Endothelial cell of umbilical vein (primary cell): ENCODE measurements around the gene VIT. TPM values are rescaled to one million over a fixed set of nuclear protein-coding genes. Genes with fewer than 3 reads are reported as not detected.

Experiments used
- BruUV-seq: library from RNA; stranded (reverse); fragments of 400-500 nt; replicated peaks from 2 replicates; lab custom pipeline; 2021; lab: Mats Ljungman, UMichigan
- CTCF ChIA-PET: fragments of 300-600, 350-600 bp; sonication (Branson Sonifier 250); formaldehyde crosslinking; loops from one replicate; lab custom pipeline; 2021; ENCODE audit warnings: antibody characterized with exemption, inconsistent platforms; lab: Charles Lee
- POLR2A ChIA-PET: fragments of 300-600, 350-600 bp; sonication (Branson Sonifier 250); formaldehyde crosslinking; loops from one replicate; lab custom pipeline; 2021; ENCODE audit warnings: antibody characterized with exemption, inconsistent platforms; lab: Charles Lee
- DNase-seq: peaks from one replicate; pipeline ENCODE4 v3.0.0-alpha.2; 2011; ENCODE audit warnings: low read depth, low spot score
- FAIRE-seq: peaks from 2 replicates; lab custom pipeline; 2011; peaks lifted over from hg19 to GRCh38; lab: Jason Lieb, UNC
- H2AFZ ChIP-seq: 2 replicates; pipeline ENCODE4 v1.6.0; 2012; ENCODE audit warnings: low read depth, low read length, control low read depth, inconsistent platforms
- H3K27ac ChIP-seq: 2 replicates; pipeline ENCODE4 v1.5.1; 2011; ENCODE audit warnings: low read depth, mild to moderate bottlenecking, control low read depth, low read length, moderate library complexity; ENCODE audit not compliant: insufficient read depth
- H3K27me3 ChIP-seq, 2 experiments: 2 replicates each; pipeline versions ENCODE4 v1.6.0 to v1.6.1; 2011; ENCODE audit warnings: low read length in 2 of 2, mixed read lengths in 1 of 2; ENCODE audit not compliant: control insufficient read depth in 2 of 2, insufficient read depth in 2 of 2
- H3K36me3 ChIP-seq, 2 experiments: 2 replicates in 1 of 2; 3 replicates in 1 of 2; pipeline ENCODE4 v1.5.1; 2011; ENCODE audit warnings: low read length in 2 of 2, mild to moderate bottlenecking in 1 of 2, moderate library complexity in 1 of 2; ENCODE audit not compliant: control insufficient read depth in 2 of 2, insufficient read depth in 2 of 2; ENCODE audit errors: extremely low read depth in 1 of 2
- H3K4me1 ChIP-seq: 3 replicates; pipeline ENCODE4 v1.5.1; 2011; ENCODE audit warnings: mild to moderate bottlenecking, low read length; ENCODE audit not compliant: control insufficient read depth, insufficient read depth; ENCODE audit errors: extremely low read depth
- H3K4me2 ChIP-seq: 2 replicates; pipeline ENCODE4 v1.6.1; 2011; ENCODE audit warnings: low read length, control low read depth, mixed read lengths; ENCODE audit not compliant: insufficient read depth
- H3K4me3 ChIP-seq, 3 experiments: fragments of 200-600 bp in 1 of 3; sonication (generic), shearing (Covaris generic) in 1 of 3; replicated peaks in 1 of 3; 2 replicates each; pipeline ENCODE4 v1.5.1; 2011 to 2016; ENCODE audit warnings: control low read depth in 3 of 3, low read length in 3 of 3, mild to moderate bottlenecking in 2 of 3, inconsistent platforms in 1 of 3, low read depth in 1 of 3, moderate library complexity in 1 of 3; ENCODE audit not compliant: insufficient read depth in 1 of 3
- H3K79me2 ChIP-seq: 2 replicates; pipeline ENCODE4 v1.6.0; 2012; ENCODE audit warnings: low read length, inconsistent platforms; ENCODE audit not compliant: control insufficient read depth, insufficient read depth
- H3K9ac ChIP-seq: replicated peaks from 2 replicates; pipeline ENCODE3; 2011; ENCODE audit warnings: low read length, control low read depth; ENCODE audit not compliant: insufficient read depth; ENCODE audit errors: extremely low read depth
- H3K9me1 ChIP-seq: replicated peaks from 3 replicates; pipeline ENCODE4 v1.6.0; 2011; ENCODE audit warnings: mild to moderate bottlenecking, low read length; ENCODE audit not compliant: control insufficient read depth, insufficient read depth; ENCODE audit errors: extremely low read depth
- H3K9me3 ChIP-seq: replicated peaks from 2 replicates; pipeline ENCODE4 v1.5.1; 2012; ENCODE audit warnings: low read length, inconsistent platforms; ENCODE audit not compliant: control insufficient read depth, insufficient read depth
- H4K20me1 ChIP-seq: replicated peaks from 2 replicates; pipeline ENCODE3; 2011; ENCODE audit warnings: mild to moderate bottlenecking, low read length; ENCODE audit not compliant: control insufficient read depth, insufficient read depth; ENCODE audit errors: extremely low read depth
- EZH2 ChIP-seq: IDR thresholded peaks from 2 replicates; pipeline ENCODE4 v1.6.1; 2012; ENCODE audit warnings: borderline replicate concordance, low read depth, mild to moderate bottlenecking, moderate library complexity, low read length, inconsistent platforms; ENCODE audit not compliant: severe bottlenecking
- GATA2 ChIP-seq: IDR thresholded peaks from 2 replicates; pipeline ENCODE4 v1.7.0; 2011; ENCODE audit warnings: low read depth, mild to moderate bottlenecking, moderate library complexity, mixed read lengths, low read length; ENCODE audit not compliant: insufficient read length, insufficient read depth
- JUN ChIP-seq: IDR thresholded peaks from 2 replicates; pipeline ENCODE4 v1.6.1; 2011; ENCODE audit warnings: borderline replicate concordance, low read depth; ENCODE audit not compliant: insufficient read length, insufficient read depth
- MYC ChIP-seq: IDR thresholded peaks from one replicate; pipeline ENCODE4 v1.6.1; 2011; ENCODE audit warnings: mild to moderate bottlenecking, low read depth, low read length
- POLR2AphosphoS5 ChIP-seq: IDR thresholded peaks from 2 replicates; pipeline ENCODE4 v1.6.1; 2012; ENCODE audit warnings: low read depth, mild to moderate bottlenecking, control low read depth, low read length, moderate library complexity; ENCODE audit not compliant: insufficient read depth
- dilution Hi-C: fragments of 300-500 bp; cut with MboI; formaldehyde crosslinking; loops from one replicate; pipeline ENCODE4 v1.15.0; 2019; ENCODE audit warnings: low sequenced_read_pairs; ENCODE audit not compliant: extremely low pct_ligation_motif_present
- intact Hi-C: fragments of 100-400 bp; cut with micrococcal nuclease; formaldehyde crosslinking; loops from one replicate; pipeline ENCODE4 v1.10.0; 2022
- polyA plus RNA-seq, 4 experiments: library from polyadenylated mRNA; depleted of rRNA in 3 of 4; stranded (reverse) in 3 of 4; unstranded in 1 of 4; fragments of >200 nt; gene quantifications; 2 replicates each; pipeline versions ENCODE4 v1.2.1 to v1.2.3, GENCODE V29; 2011 to 2012; ENCODE audit warnings: missing spikeins in 1 of 4
- total RNA-seq: library from RNA; stranded (reverse); gene quantifications from 2 replicates; pipeline ENCODE4 v1.2.3, GENCODE V29; 2021
- TF ChIP-seq, protein P1 (sequence below): IDR thresholded peaks from 2 replicates; pipeline ENCODE4 v1.6.1; 2011; ENCODE audit not compliant: insufficient read depth, insufficient read length
- TF ChIP-seq, protein P2 (sequence below), 2 donors: IDR thresholded peaks; 1 replicate in 1 of 2; 2 replicates in 1 of 2; pipeline ENCODE4 v1.5.1; 2011; ENCODE audit warnings: low read length in 2 of 2, mild to moderate bottlenecking in 2 of 2, moderate library complexity in 2 of 2, control low read depth in 1 of 2, inconsistent platforms in 1 of 2, low read depth in 1 of 2; ENCODE audit not compliant: insufficient read depth in 1 of 2; ENCODE audit errors: extremely low read depth in 1 of 2

Gene VIT
- total and polyA plus RNA-seq, 2 donors (not counting 3 experiments of a cell fraction or from before 2014, with no cell fraction given) = 0.54 to 0.88 TPM

DNA sequence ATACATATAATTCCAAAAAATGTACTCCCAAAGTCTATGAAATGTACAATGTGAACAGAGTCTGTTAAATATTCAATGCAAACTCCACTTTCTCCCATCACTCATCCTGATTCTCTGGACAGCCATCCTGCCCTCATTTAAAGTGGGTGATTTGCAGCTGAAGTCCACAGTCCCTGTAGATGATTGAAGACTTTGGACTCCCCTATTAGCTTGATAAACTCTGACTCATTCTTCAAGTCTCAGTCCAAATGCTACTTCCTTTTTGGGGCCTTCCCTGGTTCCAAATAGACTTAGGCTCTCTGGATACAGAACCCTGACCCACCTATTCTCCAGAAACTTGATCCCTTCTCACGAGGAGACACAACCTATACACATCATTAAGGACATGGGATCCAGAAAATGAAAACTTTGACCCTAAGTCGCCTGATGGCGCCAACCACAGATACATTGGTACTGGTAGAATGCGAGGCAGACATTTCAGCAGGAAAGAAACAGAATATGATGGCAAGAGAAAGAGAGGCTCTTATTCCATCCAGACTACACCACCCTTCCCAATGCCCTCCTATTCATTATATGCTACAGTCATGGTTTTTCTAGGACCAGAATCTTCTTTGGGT lies 122.7 kb downstream of the VIT start:
- Histone ChIP-seq H3K27ac (no peak overlapping the region), H3K4me2 (no peak overlapping the region), H3K9me3 (no peaks in the 10 kb centered on the region), H3K9ac (no peak overlapping the region), H3K79me2 (no peaks in the 10 kb centered on the region), H3K9me1 (no peaks in the 10 kb centered on the region), H3K27me3 (no peaks in the 10 kb centered on the region), H4K20me1 (no peaks in the 10 kb centered on the region), H3K36me3 (no peaks in the 10 kb centered on the region), H3K4me1 (peaks cover 3% of the 10 kb centered on the region), H2AFZ (no peak overlapping the region), H3K4me3 (no peak overlapping the region)
- dilution Hi-C loops (no loop called here), intact Hi-C loops (no loop called here)
- TF ChIP-seq EZH2 = no peak
- TF ChIP-seq, protein P1, sequence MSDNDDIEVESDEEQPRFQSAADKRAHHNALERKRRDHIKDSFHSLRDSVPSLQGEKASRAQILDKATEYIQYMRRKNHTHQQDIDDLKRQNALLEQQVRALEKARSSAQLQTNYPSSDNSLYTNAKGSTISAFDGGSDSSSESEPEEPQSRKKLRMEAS = no peak
- TF ChIP-seq GATA2 = no peak
- no peak for TF ChIP-seq JUN
- TF ChIP-seq MYC = no peak
- TF ChIP-seq, protein P2, sequence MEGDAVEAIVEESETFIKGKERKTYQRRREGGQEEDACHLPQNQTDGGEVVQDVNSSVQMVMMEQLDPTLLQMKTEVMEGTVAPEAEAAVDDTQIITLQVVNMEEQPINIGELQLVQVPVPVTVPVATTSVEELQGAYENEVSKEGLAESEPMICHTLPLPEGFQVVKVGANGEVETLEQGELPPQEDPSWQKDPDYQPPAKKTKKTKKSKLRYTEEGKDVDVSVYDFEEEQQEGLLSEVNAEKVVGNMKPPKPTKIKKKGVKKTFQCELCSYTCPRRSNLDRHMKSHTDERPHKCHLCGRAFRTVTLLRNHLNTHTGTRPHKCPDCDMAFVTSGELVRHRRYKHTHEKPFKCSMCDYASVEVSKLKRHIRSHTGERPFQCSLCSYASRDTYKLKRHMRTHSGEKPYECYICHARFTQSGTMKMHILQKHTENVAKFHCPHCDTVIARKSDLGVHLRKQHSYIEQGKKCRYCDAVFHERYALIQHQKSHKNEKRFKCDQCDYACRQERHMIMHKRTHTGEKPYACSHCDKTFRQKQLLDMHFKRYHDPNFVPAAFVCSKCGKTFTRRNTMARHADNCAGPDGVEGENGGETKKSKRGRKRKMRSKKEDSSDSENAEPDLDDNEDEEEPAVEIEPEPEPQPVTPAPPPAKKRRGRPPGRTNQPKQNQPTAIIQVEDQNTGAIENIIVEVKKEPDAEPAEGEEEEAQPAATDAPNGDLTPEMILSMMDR (IDR thresholded peaks at IDR 0.05; ENCODE audit: extremely low read depth in 1 of 2, insufficient read depth in 1 of 2, low read depth in 1 of 2, low read length in 2 of 2) = no peak
- no peak for TF ChIP-seq POLR2AphosphoS5
- no TSS peak for BruUV-seq
- POLR2A ChIA-PET = no interaction called here
- FAIRE-seq = no peak
- CTCF ChIA-PET = interaction anchor here (0.7 kb wide), 1 partner anchor 34 kb away, joined by 3 read pairs; no protein-coding TSS in a partner anchor
- DNase-seq = no peak
